Thyroid gland (tissue), 4 donors: Measurements from ENCODE around the gene AMFR. TPM values are rescaled to one million over a fixed set of nuclear protein-coding genes. Genes with fewer than 3 reads are reported as not detected.

Experiments
- DNase-seq, 2 donors: peaks; one replicate each; pipeline ENCODE4 v3.0.0-alpha.2; 2019
- H3K27ac ChIP-seq, 3 donors: fragments of 200-600 bp; sonication (generic); 1 replicate in 2 of 3; 2 replicates in 1 of 3; pipeline ENCODE4 v1.5.1; 2016 to 2019; ENCODE audit warnings: mild to moderate bottlenecking in 1 of 3, moderate library complexity in 1 of 3
- H3K27me3 ChIP-seq: fragments of 200-600 bp; sonication (generic); one replicate; pipeline ENCODE4 v1.5.1; 2019
- H3K36me3 ChIP-seq, 2 donors: fragments of 200-600 bp; sonication (generic); one replicate each; pipeline ENCODE4 v1.5.1; 2016 to 2019
- H3K4me1 ChIP-seq, 2 donors: fragments of 200-600 bp; sonication (generic); one replicate each; pipeline ENCODE4 v1.5.1; 2017 to 2019
- H3K4me3 ChIP-seq, 3 donors: fragments of 200-600 bp; sonication (generic); replicated peaks in 1 of 3; 1 replicate in 2 of 3; 2 replicates in 1 of 3; pipeline ENCODE4 v1.5.1; 2016; ENCODE audit warnings: mild to moderate bottlenecking in 1 of 3
- H3K9me3 ChIP-seq: fragments of 200-600 bp; sonication (generic); one replicate; pipeline ENCODE4 v1.5.1; 2017
- POLR2A ChIP-seq, 2 donors: fragments of 450-650 bp; IDR thresholded peaks; one replicate each; pipeline ENCODE4 v1.6.1; 2017; ENCODE audit warnings: antibody characterized with exemption in 2 of 2, mild to moderate bottlenecking in 2 of 2, moderate library complexity in 1 of 2
- WGBS, 2 donors: methylation state at CpG; one replicate each; pipeline ENCODE4 v1.1.5; 2017; 5-methylcytosine and 5-hydroxymethylcytosine counted together
- intact Hi-C: fragments of 100-400 bp; cut with DNase I; formaldehyde crosslinking; loops from one replicate; pipeline ENCODE4 v1.15.1; 2023
- total RNA-seq, 4 donors: library from RNA; depleted of rRNA; stranded (reverse); fragments of >200 nt; gene quantifications; one replicate each; pipeline ENCODE4 v1.2.3, GENCODE V29; 2016
- TF ChIP-seq, protein P1 (sequence below), 6 experiments: fragments of 200-600 bp in 3 of 6; fragments of 450-650 bp in 3 of 6; sonication (generic) in 3 of 6; IDR thresholded peaks; one replicate each; pipeline ENCODE4 v1.5.1; 2016 to 2019; ENCODE audit warnings: antibody characterized with exemption in 6 of 6, mild to moderate bottlenecking in 2 of 6, inconsistent platforms in 1 of 6, moderate library complexity in 1 of 6

Gene AMFR
- total RNA-seq, 4 donors from 2014 or later = 130 to 167 (median 146) TPM

GRCh38 chr16:56373003-56373402 lies 52.3 kb downstream of the AMFR start:
- 44 to 53% methylated on average over 4 of the region's 4 CpGs for WGBS, 2 donors
- Histone ChIP-seq H3K4me3 (no peak overlapping the region), H3K27me3 (no peaks in the 10 kb centered on the region), H3K4me1 (peaks cover 13 to 14% of the 10 kb centered on the region in 2 donors), H3K36me3 (peaks cover 0 to 7% of the 10 kb centered on the region in 2 donors), H3K27ac (no peak overlapping the region), H3K9me3 (no peaks in the 10 kb centered on the region)
- TF ChIP-seq, protein P1, sequence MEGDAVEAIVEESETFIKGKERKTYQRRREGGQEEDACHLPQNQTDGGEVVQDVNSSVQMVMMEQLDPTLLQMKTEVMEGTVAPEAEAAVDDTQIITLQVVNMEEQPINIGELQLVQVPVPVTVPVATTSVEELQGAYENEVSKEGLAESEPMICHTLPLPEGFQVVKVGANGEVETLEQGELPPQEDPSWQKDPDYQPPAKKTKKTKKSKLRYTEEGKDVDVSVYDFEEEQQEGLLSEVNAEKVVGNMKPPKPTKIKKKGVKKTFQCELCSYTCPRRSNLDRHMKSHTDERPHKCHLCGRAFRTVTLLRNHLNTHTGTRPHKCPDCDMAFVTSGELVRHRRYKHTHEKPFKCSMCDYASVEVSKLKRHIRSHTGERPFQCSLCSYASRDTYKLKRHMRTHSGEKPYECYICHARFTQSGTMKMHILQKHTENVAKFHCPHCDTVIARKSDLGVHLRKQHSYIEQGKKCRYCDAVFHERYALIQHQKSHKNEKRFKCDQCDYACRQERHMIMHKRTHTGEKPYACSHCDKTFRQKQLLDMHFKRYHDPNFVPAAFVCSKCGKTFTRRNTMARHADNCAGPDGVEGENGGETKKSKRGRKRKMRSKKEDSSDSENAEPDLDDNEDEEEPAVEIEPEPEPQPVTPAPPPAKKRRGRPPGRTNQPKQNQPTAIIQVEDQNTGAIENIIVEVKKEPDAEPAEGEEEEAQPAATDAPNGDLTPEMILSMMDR (IDR thresholded peaks at IDR 0.05) = no peak
- TF ChIP-seq POLR2A (IDR thresholded peaks at IDR 0.05) = no peak
- DNase-seq = no peak
- intact Hi-C loops = no loop called here

DNA sequence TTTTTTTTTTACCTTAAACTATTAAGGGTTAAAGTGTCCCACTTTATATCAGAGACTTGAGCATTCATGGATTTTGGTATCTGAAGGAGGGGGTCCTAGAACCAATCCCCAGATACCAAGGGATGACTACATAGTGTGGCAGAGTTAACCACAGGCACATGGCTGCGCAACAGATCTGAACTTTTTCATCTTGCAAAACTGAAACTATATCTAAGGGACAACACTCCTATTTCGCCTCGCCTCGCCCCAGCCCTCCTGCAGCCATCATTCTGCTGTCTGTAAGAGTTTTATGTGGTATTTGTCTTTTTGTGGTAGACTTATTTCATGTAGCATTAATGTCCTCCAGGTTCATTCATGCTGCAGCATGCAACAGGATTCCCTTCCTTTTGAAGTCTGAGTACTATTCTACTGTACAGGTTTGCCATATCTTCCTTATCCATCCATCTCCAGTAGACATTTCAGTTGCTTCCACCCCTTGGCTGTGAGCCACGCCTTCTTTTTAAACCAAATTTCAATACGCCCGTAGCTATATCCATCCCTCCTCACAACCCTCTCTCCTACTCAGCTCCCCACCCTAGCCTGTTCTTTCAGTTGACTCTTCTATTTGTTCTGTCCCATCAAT lies 53.2 kb downstream of the AMFR start:
- 91 to 96% methylated on average over 7 of the region's 7 CpGs for whole genome bisulfite sequencing, 2 donors

DNA sequence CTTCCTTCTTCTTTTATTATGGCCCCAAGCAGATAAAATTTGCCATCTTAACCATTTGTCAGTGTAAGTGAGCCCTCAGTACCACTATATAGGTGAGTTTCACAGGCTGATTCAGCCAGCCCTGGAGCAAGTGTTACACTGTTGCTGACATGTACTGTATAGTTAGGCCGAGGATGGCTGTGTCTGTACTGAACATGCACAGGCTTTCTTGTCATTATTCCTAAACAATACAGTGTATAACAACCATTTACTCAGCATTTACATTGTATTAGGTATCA lies 53.7 kb downstream of the AMFR start:
- Histone ChIP-seq H3K27me3 (no peaks in the 10 kb centered on the region), H3K36me3 (peaks cover 0 to 16% of the 10 kb centered on the region in 2 donors), H3K4me1 (peaks cover 13 to 14% of the 10 kb centered on the region in 2 donors), H3K4me3 (no peak overlapping the region), H3K9me3 (no peaks in the 10 kb centered on the region), H3K27ac (no peak overlapping the region)
- WGBS, 2 donors = 95% methylated on average over 1 of the region's 1 CpG
- intact Hi-C loops = no loop called here
- TF ChIP-seq, protein P1 (IDR thresholded peaks at IDR 0.05) = no peak
- TF ChIP-seq POLR2A (IDR thresholded peaks at IDR 0.05) = no peak
- no peak for DNase-seq

More for the DNA sequence above, 53.2 kb downstream of the AMFR start:
- H3K4me1 ChIP-seq = peaks cover 13 to 14% of the 10 kb centered on the region in 2 donors
- no peak overlapping the region for H3K27ac ChIP-seq
- intact Hi-C loops = no loop called here
- TF ChIP-seq POLR2A (IDR thresholded peaks at IDR 0.05) = no peak
- TF ChIP-seq, protein P1 (IDR thresholded peaks at IDR 0.05) = no peak
- H3K27me3 ChIP-seq = no peaks in the 10 kb centered on the region
- H3K36me3 ChIP-seq = peaks cover 0 to 11% of the 10 kb centered on the region in 2 donors
- DNase-seq = no peak
- H3K4me3 ChIP-seq = no peak overlapping the region
- H3K9me3 ChIP-seq = no peaks in the 10 kb centered on the region

- no peak for TF ChIP-seq POLR2A (IDR thresholded peaks at IDR 0.05)
- TF ChIP-seq, protein P1 (IDR thresholded peaks at IDR 0.05) = no peak
- Histone ChIP-seq H3K27ac (peak overlapping the region in 1 of 3 donors; percentile 29), H3K9me3 (no peaks in the 10 kb centered on the region), H3K36me3 (peaks cover 0 to 20% of the 10 kb centered on the region in 2 donors), H3K4me1 (peaks cover 13 to 14% of the 10 kb centered on the region in 2 donors), H3K4me3 (no peak overlapping the region), H3K27me3 (no peaks in the 10 kb centered on the region)
- WGBS, 2 donors = 32 to 46% methylated on average over 6 of the region's 6 CpGs
- no peak for DNase-seq
- intact Hi-C loops = no loop called here
Observed at GRCh38 chr16:56370875-56371659, 54.3 kb downstream of the AMFR start.
